Parathyroid adenoma (tissue), 2 donors: ENCODE data around the gene MARCO.

Source experiments
- H2AFZ ChIP-seq: fragments of 300-600 bp; sonication (generic); one replicate; pipeline ENCODE4 v1.7.0; 2017; ENCODE audit warnings: antibody characterized with exemption, mild to moderate bottlenecking
- H3K27ac ChIP-seq: fragments of 300-600 bp; sonication (generic); one replicate; pipeline ENCODE4 v1.7.0; 2017
- H3K27me3 ChIP-seq: fragments of 300-600 bp; sonication (generic); one replicate; pipeline ENCODE4 v1.7.0; 2017; ENCODE audit warnings: low read length; ENCODE audit not compliant: control insufficient read depth, insufficient read depth
- H3K36me3 ChIP-seq: fragments of 300-600 bp; sonication (generic); one replicate; pipeline ENCODE4 v1.7.0; 2017; ENCODE audit warnings: low read length; ENCODE audit not compliant: control insufficient read depth, insufficient read depth
- H3K4me1 ChIP-seq: fragments of 300-600 bp; sonication (generic); one replicate; pipeline ENCODE4 v1.7.0; 2017; ENCODE audit warnings: control low read depth
- H3K4me2 ChIP-seq: fragments of 300-600 bp; sonication (generic); one replicate; pipeline ENCODE4 v1.7.0; 2017; ENCODE audit warnings: low read length
- H3K4me3 ChIP-seq: fragments of 300-600 bp; sonication (generic); one replicate; pipeline ENCODE4 v1.7.0; 2017; ENCODE audit warnings: low read depth, low read length
- H3K79me2 ChIP-seq: fragments of 300-600 bp; sonication (generic); one replicate; pipeline ENCODE4 v1.7.0; 2017; ENCODE audit warnings: control low read depth
- H3K9ac ChIP-seq: fragments of 300-600 bp; sonication (generic); one replicate; pipeline ENCODE4 v1.7.0; 2017; ENCODE audit warnings: mild to moderate bottlenecking
- H3K9me3 ChIP-seq: fragments of 300-600 bp; sonication (generic); one replicate; pipeline ENCODE4 v1.7.0; 2017; ENCODE audit warnings: low read length; ENCODE audit not compliant: control insufficient read depth
- TF ChIP-seq, protein P1 (sequence below): fragments of 300-600 bp; sonication (generic); IDR thresholded peaks from one replicate; pipeline ENCODE4 v1.7.0; 2017; ENCODE audit warnings: antibody characterized with exemption, mild to moderate bottlenecking
- donor health status: primary hyperparathyroidism.

MARCO gene

DNA sequence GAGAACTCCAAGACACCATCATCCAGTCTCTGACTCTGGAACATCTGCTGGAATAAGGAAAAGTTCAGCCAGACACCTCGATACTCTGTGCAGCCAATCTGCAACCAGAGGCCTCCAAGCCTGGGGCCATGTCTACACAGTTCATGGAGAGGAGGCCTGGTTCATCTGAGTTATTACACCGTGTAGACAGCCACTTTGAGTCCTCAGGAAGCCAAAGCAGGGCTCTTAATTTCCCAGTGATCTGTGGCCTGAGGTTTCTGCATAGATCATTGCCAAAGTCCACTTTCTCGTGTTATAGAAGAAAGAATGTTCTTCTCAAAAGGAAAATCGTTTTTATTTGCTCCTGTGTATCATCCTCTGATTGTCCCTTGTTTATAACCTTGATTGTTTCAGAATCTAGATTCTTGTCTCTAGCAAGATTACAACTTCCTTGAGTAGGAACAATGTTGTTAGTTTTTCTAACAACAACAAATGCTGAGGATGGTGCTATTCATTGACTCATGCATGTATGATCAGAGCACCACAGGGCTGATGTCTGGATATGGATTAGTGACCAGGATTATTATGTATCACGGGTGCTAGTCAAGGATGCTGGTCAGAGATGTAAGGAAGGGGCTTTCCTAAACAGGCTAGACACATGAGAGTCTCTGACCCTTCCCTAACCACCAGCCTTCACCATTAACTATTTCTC lies 30.7 kb upstream of the MARCO start:
- no peaks in the 10 kb centered on the region for H3K36me3 ChIP-seq
- no peaks in the 10 kb centered on the region for H3K79me2 ChIP-seq
- H3K4me2 ChIP-seq, result no peak overlapping the region
- TF ChIP-seq, protein P1, sequence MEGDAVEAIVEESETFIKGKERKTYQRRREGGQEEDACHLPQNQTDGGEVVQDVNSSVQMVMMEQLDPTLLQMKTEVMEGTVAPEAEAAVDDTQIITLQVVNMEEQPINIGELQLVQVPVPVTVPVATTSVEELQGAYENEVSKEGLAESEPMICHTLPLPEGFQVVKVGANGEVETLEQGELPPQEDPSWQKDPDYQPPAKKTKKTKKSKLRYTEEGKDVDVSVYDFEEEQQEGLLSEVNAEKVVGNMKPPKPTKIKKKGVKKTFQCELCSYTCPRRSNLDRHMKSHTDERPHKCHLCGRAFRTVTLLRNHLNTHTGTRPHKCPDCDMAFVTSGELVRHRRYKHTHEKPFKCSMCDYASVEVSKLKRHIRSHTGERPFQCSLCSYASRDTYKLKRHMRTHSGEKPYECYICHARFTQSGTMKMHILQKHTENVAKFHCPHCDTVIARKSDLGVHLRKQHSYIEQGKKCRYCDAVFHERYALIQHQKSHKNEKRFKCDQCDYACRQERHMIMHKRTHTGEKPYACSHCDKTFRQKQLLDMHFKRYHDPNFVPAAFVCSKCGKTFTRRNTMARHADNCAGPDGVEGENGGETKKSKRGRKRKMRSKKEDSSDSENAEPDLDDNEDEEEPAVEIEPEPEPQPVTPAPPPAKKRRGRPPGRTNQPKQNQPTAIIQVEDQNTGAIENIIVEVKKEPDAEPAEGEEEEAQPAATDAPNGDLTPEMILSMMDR, result no peak
- no peak overlapping the region for H3K4me3 ChIP-seq
- H3K27me3 ChIP-seq, result no peaks in the 10 kb centered on the region
- no peak overlapping the region for H3K27ac ChIP-seq
- no peak overlapping the region for H3K9ac ChIP-seq
- no peaks in the 10 kb centered on the region for H3K4me1 ChIP-seq
- H3K9me3 ChIP-seq, result no peaks in the 10 kb centered on the region
- no peak overlapping the region for H2AFZ ChIP-seq

DNA sequence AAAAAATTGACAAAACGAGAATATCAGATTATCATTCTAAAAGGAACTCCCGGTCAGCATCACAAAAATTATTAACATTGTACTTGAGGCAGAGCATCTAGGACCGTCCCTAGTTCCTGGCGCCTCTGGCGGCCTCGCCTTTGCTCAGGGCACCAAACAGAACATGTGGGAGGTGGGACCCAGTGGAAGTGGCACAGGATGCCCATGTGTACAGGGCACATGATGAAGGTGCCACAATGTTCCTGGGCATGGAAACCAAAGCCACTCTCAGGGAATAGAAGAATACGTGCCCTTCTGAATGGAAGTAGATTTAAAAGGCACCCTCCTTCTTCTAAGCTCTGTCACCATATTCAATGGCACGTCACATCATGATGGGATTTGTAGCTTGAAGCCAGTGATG lies 30.1 kb upstream of the MARCO start:
- Histone ChIP-seq H3K9ac (no peak overlapping the region), H3K27ac (no peak overlapping the region), H3K27me3 (no peaks in the 10 kb centered on the region), H3K36me3 (no peaks in the 10 kb centered on the region), H3K4me2 (no peak overlapping the region), H3K9me3 (no peaks in the 10 kb centered on the region), H3K79me2 (no peaks in the 10 kb centered on the region), H3K4me1 (no peaks in the 10 kb centered on the region), H2AFZ (no peak overlapping the region), H3K4me3 (no peak overlapping the region)
- TF ChIP-seq, protein P1, result no peak

DNA sequence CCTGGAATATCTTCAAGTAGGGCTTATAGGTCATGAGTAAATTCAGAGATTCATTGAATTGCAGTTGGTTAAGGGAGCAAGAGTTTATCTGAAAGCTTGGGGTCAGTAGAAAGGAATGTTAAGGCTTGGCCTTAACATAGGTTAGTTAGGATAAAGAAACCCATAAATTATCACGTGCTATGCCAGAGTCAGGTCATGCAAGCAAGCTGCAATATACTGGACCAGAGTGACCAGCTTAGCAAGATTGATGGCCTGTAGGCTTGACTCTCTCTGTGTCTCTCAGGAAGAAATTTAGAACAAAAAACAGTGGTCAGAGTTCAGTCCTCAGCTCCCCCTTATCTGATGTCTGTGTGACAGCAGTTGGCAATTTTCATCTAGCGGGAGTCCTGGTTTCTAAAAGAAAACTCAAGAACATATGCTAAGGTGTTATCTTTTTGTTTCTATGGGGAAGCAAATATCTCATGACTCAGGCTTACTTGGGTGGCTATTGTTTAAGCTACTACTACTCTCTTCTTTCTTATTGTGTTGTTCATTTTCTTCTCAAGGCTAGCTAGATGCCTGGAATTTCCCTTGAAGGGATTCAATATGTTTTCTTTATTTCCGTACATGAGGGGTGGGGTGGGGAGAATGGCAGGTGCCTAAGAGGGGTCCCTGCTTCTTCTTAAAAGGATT lies 28.7 kb upstream of the MARCO start:
- Histone ChIP-seq H3K79me2 (no peaks in the 10 kb centered on the region), H3K4me1 (no peaks in the 10 kb centered on the region), H3K27me3 (no peaks in the 10 kb centered on the region), H3K9me3 (no peaks in the 10 kb centered on the region), H3K36me3 (no peaks in the 10 kb centered on the region), H2AFZ (no peak overlapping the region), H3K4me3 (no peak overlapping the region), H3K4me2 (no peak overlapping the region), H3K27ac (no peak overlapping the region), H3K9ac (no peak overlapping the region)
- TF ChIP-seq, protein P1, result no peak

DNA sequence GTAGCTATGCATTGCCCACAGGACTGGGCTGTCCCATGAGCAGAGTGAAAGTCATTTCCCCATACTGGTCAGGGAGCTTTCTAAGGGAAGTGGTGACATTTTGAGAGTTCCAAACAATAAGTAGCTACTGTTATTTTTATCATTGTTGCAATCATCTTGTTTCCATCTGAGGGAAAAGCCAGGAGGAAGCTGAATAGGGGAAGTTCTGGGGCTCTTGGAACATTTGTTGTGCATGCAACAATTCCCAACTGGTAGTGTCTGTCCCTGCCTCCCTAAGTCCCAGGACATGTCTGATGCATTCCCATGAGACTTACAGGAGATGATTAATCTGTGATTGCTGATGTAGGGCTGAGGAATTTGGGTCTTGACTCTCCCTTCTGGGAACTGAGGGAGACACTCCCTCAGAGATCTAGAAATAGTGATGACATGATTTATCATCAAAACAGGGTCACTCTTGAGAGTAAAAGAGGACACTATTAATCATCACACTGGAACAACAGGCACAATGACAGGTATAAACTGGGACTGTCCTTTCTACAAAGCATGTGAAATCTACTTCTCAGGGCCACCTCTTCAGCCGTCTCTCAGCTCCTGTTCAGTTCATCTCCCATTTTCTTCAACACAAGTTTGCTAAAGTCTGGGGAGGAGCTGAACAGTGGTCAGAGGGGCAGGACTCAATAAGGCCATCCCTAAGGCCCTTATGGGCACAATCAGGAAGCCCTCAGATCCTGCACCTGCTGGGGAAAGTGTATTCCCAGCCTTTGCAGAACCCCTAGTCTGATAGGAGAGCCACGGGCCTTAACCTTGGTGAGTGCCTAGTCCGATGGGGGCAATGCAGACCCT lies 28.0 kb upstream of the MARCO start:
- TF ChIP-seq, protein P1, result no peak
- no peak overlapping the region for H3K4me3 ChIP-seq
- no peaks in the 10 kb centered on the region for H3K4me1 ChIP-seq
- H3K79me2 ChIP-seq, result no peaks in the 10 kb centered on the region
- no peak overlapping the region for H3K4me2 ChIP-seq
- no peaks in the 10 kb centered on the region for H3K9me3 ChIP-seq
- H3K27ac ChIP-seq, result no peak overlapping the region
- no peak overlapping the region for H2AFZ ChIP-seq
- H3K36me3 ChIP-seq, result no peaks in the 10 kb centered on the region
- no peak overlapping the region for H3K9ac ChIP-seq
- no peaks in the 10 kb centered on the region for H3K27me3 ChIP-seq
